ENCODE data around the gene BEST4. TPM values are rescaled to one million over a fixed set of nuclear protein-coding genes. Genes with fewer than 3 reads are reported as not detected.

BEST4 gene
- total and polyA plus RNA-seq, 2 of the 13 experiments (the other 11 are each of a cell fraction or from before 2014, with no cell fraction given): 0.77 to 1.4 TPM

DNA sequence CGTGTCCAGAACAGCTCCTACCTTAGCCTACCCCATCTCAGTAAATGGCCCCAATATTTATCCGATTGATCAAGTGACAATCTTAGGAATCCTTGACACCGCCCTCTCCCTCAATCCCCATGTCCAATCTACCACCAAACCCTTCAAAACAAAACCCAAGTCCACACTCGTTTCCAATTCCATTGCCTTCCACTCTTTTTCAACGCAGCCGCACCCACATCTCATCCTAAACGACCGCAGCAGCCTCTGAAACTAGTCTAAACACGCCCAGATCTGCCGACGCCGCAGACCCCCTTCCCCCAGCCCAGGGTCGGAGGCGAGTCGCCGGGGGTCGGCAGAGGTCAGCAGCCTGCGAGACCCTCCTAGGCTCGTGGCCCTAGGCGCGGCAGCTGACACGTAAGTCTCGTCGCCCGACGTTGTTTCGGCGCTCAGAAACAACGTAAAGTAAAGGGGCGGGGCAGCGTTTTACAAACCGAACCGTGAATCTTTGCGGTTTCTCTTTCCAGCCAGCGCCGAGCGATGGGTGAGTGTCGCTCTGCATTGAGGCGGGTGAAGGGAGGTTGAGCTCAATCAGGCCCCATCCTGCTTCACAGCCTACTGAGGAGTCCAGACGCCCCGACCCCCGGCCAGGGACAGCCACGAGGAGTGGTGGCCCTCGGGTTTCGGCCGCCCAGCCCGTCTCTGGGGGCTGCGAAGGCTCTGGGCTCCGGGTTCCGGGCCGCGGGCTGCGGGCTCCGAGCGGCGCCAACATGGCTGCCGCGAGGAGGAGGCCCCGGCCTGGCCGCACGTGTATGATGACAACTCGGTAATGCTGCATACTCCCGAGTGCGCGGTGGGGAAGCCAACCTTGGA, 12.7 kb downstream of the BEST4 start, which contains the start of gene RPS8 (continued):
- TF ChIP-seq, protein P1, sequence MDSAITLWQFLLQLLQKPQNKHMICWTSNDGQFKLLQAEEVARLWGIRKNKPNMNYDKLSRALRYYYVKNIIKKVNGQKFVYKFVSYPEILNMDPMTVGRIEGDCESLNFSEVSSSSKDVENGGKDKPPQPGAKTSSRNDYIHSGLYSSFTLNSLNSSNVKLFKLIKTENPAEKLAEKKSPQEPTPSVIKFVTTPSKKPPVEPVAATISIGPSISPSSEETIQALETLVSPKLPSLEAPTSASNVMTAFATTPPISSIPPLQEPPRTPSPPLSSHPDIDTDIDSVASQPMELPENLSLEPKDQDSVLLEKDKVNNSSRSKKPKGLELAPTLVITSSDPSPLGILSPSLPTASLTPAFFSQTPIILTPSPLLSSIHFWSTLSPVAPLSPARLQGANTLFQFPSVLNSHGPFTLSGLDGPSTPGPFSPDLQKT (CRISPR knock-in tag; IDR thresholded peaks at IDR 0.05; ENCODE audit: borderline replicate concordance): no peak
- TF ChIP-seq MED13 (CRISPR knock-in tag; IDR thresholded peaks at IDR 0.05): peak; percentile 84
- TF ChIP-seq ZNF354B (CRISPR knock-in tag; IDR thresholded peaks at IDR 0.05): no peak; the same call in 1 of the 2 replicates
- TF ChIP-seq, protein P2, sequence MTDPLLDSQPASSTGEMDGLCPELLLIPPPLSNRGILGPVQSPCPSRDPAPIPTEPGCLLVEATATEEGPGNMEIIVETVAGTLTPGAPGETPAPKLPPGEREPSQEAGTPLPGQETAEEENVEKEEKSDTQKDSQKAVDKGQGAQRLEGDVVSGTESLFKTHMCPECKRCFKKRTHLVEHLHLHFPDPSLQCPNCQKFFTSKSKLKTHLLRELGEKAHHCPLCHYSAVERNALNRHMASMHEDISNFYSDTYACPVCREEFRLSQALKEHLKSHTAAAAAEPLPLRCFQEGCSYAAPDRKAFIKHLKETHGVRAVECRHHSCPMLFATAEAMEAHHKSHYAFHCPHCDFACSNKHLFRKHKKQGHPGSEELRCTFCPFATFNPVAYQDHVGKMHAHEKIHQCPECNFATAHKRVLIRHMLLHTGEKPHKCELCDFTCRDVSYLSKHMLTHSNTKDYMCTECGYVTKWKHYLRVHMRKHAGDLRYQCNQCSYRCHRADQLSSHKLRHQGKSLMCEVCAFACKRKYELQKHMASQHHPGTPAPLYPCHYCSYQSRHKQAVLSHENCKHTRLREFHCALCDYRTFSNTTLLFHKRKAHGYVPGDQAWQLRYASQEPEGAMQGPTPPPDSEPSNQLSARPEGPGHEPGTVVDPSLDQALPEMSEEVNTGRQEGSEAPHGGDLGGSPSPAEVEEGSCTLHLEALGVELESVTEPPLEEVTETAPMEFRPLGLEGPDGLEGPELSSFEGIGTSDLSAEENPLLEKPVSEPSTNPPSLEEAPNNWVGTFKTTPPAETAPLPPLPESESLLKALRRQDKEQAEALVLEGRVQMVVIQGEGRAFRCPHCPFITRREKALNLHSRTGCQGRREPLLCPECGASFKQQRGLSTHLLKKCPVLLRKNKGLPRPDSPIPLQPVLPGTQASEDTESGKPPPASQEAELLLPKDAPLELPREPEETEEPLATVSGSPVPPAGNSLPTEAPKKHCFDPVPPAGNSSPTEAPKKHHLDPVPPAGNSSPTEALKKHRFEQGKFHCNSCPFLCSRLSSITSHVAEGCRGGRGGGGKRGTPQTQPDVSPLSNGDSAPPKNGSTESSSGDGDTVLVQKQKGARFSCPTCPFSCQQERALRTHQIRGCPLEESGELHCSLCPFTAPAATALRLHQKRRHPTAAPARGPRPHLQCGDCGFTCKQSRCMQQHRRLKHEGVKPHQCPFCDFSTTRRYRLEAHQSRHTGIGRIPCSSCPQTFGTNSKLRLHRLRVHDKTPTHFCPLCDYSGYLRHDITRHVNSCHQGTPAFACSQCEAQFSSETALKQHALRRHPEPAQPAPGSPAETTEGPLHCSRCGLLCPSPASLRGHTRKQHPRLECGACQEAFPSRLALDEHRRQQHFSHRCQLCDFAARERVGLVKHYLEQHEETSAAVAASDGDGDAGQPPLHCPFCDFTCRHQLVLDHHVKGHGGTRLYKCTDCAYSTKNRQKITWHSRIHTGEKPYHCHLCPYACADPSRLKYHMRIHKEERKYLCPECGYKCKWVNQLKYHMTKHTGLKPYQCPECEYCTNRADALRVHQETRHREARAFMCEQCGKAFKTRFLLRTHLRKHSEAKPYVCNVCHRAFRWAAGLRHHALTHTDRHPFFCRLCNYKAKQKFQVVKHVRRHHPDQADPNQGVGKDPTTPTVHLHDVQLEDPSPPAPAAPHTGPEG (CRISPR knock-in tag; IDR thresholded peaks at IDR 0.05): peak; percentile 77; the same call in 1 of the 2 replicates
- TF ChIP-seq ZNF446 (CRISPR knock-in tag; IDR thresholded peaks at IDR 0.05): peak; percentile 87
- TF ChIP-seq ZNF879 (CRISPR knock-in tag; IDR thresholded peaks at IDR 0.05): peak; percentile 73; the same call in 1 of the 2 replicates
- TF ChIP-seq, protein P3, sequence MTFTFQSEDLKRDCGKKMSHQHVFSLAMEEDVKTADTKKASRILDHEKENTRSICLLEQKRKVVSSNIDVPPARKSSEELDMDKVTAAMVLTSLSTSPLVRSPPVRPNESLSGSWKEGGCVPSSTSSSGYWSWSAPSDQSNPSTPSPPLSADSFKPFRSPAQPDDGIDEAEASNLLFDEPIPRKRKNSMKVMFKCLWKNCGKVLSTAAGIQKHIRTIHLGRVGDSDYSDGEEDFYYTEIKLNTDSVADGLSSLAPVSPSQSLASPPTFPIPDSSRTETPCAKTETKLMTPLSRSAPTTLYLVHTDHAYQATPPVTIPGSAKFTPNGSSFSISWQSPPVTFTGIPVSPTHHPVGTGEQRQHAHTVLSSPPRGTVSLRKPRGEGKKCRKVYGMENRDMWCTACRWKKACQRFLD (CRISPR knock-in tag; IDR thresholded peaks at IDR 0.05; ENCODE audit: borderline replicate concordance): peak; percentile 82; the same call in 1 of the 2 replicates
- TF ChIP-seq PAX8 (CRISPR knock-in tag; IDR thresholded peaks at IDR 0.05; ENCODE audit: borderline replicate concordance): no peak; the same call in 1 of the 2 replicates
- no peak for TF ChIP-seq ZNF10 (CRISPR knock-in tag; IDR thresholded peaks at IDR 0.05; ENCODE audit: borderline replicate concordance, low read depth)
- TF ChIP-seq, protein P4, sequence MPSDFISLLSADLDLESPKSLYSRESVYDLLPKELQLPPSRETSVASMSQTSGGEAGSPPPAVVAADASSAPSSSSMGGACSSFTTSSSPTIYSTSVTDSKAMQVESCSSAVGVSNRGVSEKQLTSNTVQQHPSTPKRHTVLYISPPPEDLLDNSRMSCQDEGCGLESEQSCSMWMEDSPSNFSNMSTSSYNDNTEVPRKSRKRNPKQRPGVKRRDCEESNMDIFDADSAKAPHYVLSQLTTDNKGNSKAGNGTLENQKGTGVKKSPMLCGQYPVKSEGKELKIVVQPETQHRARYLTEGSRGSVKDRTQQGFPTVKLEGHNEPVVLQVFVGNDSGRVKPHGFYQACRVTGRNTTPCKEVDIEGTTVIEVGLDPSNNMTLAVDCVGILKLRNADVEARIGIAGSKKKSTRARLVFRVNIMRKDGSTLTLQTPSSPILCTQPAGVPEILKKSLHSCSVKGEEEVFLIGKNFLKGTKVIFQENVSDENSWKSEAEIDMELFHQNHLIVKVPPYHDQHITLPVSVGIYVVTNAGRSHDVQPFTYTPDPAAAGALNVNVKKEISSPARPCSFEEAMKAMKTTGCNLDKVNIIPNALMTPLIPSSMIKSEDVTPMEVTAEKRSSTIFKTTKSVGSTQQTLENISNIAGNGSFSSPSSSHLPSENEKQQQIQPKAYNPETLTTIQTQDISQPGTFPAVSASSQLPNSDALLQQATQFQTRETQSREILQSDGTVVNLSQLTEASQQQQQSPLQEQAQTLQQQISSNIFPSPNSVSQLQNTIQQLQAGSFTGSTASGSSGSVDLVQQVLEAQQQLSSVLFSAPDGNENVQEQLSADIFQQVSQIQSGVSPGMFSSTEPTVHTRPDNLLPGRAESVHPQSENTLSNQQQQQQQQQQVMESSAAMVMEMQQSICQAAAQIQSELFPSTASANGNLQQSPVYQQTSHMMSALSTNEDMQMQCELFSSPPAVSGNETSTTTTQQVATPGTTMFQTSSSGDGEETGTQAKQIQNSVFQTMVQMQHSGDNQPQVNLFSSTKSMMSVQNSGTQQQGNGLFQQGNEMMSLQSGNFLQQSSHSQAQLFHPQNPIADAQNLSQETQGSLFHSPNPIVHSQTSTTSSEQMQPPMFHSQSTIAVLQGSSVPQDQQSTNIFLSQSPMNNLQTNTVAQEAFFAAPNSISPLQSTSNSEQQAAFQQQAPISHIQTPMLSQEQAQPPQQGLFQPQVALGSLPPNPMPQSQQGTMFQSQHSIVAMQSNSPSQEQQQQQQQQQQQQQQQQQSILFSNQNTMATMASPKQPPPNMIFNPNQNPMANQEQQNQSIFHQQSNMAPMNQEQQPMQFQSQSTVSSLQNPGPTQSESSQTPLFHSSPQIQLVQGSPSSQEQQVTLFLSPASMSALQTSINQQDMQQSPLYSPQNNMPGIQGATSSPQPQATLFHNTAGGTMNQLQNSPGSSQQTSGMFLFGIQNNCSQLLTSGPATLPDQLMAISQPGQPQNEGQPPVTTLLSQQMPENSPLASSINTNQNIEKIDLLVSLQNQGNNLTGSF (CRISPR knock-in tag; IDR thresholded peaks at IDR 0.05): peak; percentile 83
- peak; percentile 57 for TF ChIP-seq PITX1 (CRISPR knock-in tag; IDR thresholded peaks at IDR 0.05)
- TF ChIP-seq ZNF720 (CRISPR knock-in tag; IDR thresholded peaks at IDR 0.05): no peak
- TF ChIP-seq HOXD1 (CRISPR knock-in tag; IDR thresholded peaks at IDR 0.05): peak; percentile 84; the same call in 1 of the 2 replicates
- TF ChIP-seq ZNF253 (CRISPR knock-in tag; IDR thresholded peaks at IDR 0.05; ENCODE audit: borderline replicate concordance): peak; percentile 78; the same call in 1 of the 2 replicates

All from HepG2 (cell line).